Heart left ventricle (tissue), 16 donors: ENCODE data around the gene HYAL2. TPM values are rescaled to one million over a fixed set of nuclear protein-coding genes. Genes with fewer than 3 reads are reported as not detected.

Source experiments
- ATAC-seq, 4 donors: fragments of 200-7000 bp; cut with Tn5 transposase; one replicate each; pipeline ENCODE4 v1.9.1; 2020 to 2022; ENCODE audit warnings: moderate library complexity in 4 of 4, mild to moderate bottlenecking in 3 of 4, moderate number of reproducible peaks in 1 of 4
- DNase-seq, 5 donors: peaks; one replicate each; pipeline ENCODE4 v3.0.0-alpha.2; 2020
- H3K27ac ChIP-seq, 12 donors: fragments of 200-600 bp; sonication (generic) in 4 of 12; one replicate each; pipeline versions ENCODE4 v1.5.0 to v1.8.0; 2016 to 2022; ENCODE audit warnings: mild to moderate bottlenecking in 2 of 12
- H3K27me3 ChIP-seq, 9 donors: fragments of 200-600 bp; sonication (generic) in 2 of 9; one replicate each; pipeline versions ENCODE4 v1.5.1 to v1.8.0; 2016 to 2022; ENCODE audit warnings: mild to moderate bottlenecking in 3 of 9
- H3K36me3 ChIP-seq, 9 donors: fragments of 200-600 bp; sonication (generic) in 2 of 9; one replicate each; pipeline versions ENCODE4 v1.5.0 to v1.8.0; 2018 to 2022; ENCODE audit warnings: mild to moderate bottlenecking in 2 of 9
- H3K4me1 ChIP-seq, 12 donors: fragments of 200-600 bp; sonication (generic) in 4 of 12; one replicate each; pipeline versions ENCODE4 v1.5.0 to v1.8.0; 2016 to 2022; ENCODE audit warnings: mild to moderate bottlenecking in 3 of 12
- H3K4me3 ChIP-seq, 12 donors: fragments of 200-600 bp; sonication (generic) in 4 of 12; one replicate each; pipeline versions ENCODE4 v1.5.0 to v1.8.0; 2017 to 2022; ENCODE audit warnings: mild to moderate bottlenecking in 9 of 12, moderate library complexity in 4 of 12
- H3K9me3 ChIP-seq, 12 donors: fragments of 200-600 bp; sonication (generic) in 4 of 12; one replicate each; pipeline versions ENCODE4 v1.5.0 to v1.8.0; 2016 to 2022; ENCODE audit warnings: mild to moderate bottlenecking in 1 of 12
- POLR2A ChIP-seq, 2 donors: fragments of 450-650 bp; IDR thresholded peaks; one replicate each; pipeline ENCODE4 v1.6.1; 2017; ENCODE audit warnings: antibody characterized with exemption in 2 of 2, mild to moderate bottlenecking in 2 of 2, moderate library complexity in 2 of 2
- WGBS, 4 donors: extraction: QIAGEN DNeasy Blood & Tissue Kit in 2 of 4; methylation state at CpG; one replicate each; pipeline versions ENCODE4 v1.1.5 to v1.1.7; 2013 to 2018; 5-methylcytosine and 5-hydroxymethylcytosine counted together
- intact Hi-C, 10 donors: fragments of 100-400 bp; cut with DNase I; formaldehyde crosslinking; loops; one replicate each; pipeline versions ENCODE4 v1.11.1 to v1.14.2; 2022
- long read RNA-seq, 3 donors: library from polyadenylated mRNA; unstranded; transcript quantifications; one replicate each; pipeline ENCODE4 v2.0.0, GENCODE V29; 2020 to 2021
- polyA plus RNA-seq, 2 donors: library from polyadenylated mRNA; stranded (reverse); fragments of 200-250 nt; gene quantifications; one replicate each; pipeline ENCODE4 v1.2.3, GENCODE V29; 2013
- total RNA-seq, 9 donors: library from RNA; depleted of rRNA in 2 of 9; stranded (reverse); fragments of >200 nt in 2 of 9; fragmentation: NEBNext Ultra II Directional in 3 of 9; extraction: Animal tissue kit (Norgen Biotek cat#: 25700) in 3 of 9; gene quantifications; one replicate each; pipeline versions ENCODE4 v1.1.0 to v1.2.4, GENCODE V29; 2016 to 2023
- TF ChIP-seq, protein P1 (sequence below), 12 donors: fragments of 200-600 bp; sonication (generic) in 4 of 12; IDR thresholded peaks; one replicate each; pipeline versions ENCODE4 v1.5.0 to v1.8.0; 2018 to 2022; ENCODE audit warnings: antibody characterized with exemption in 12 of 12, mild to moderate bottlenecking in 5 of 12
- donor health status: ischemic (EF 13 %, LVEDD 7.1; RV severe dilation, severe dysfunction).
- donor health status: healthy with polysubstance abuse.
- donor health status: DM: no; HTN: yes; CAD: no.
- donor health status: DM: no; HTN: no; CAD: no.
- donor health status: ischemic (EF 25% LVEDD 6.9; RV normal size, moderate dysfunction).
- donor health status: ischemic (EF 25% LVEDD 5.7; RV mildly dilated, moderate dysfunction).
- donor health status: healthy.
- donor health status: DM: yes; HTN: yes; CAD: no.
- donor health status: ischemic (EF 35%, LVEDD 5.7; RV mildly dilated, moderate dysfunction).
- donor health status: nonischemic (EF 11% LVEDD 7.7; RV severe dilation, severe dysfunction).
- donor health status: DM: yes; HTN: yes; CAD: no.
- donor health status: PGD.
- donor health status: ischemic (EF 29% LVEDD 5.4; RV normal size, mild dysfunction).
- donor health status: nonischemic (EF 23%, LVEDD 6.1; RV moderate dilation, normal function).

Gene HYAL2
- 100 to 1,000 TPM in 2 of 9 donors, 10 to 100 TPM in 7; 24.0 to 234 (median 48.5) TPM for total RNA-seq
- 100 to 1,000 TPM in 1 of 2 donors, 10 to 100 TPM in 1; 52.2 to 119 TPM for polyA plus RNA-seq
- long read RNA-seq, donor 1, full-length matches to known transcripts = 74 of 87 reads
- long read RNA-seq, donor 1, partial matches to known transcripts = 3 of 87 reads
- long read RNA-seq, donor 1, other reads (novel, unspliced or antisense) = 10 of 87 reads
- long read RNA-seq, donor 2, full-length matches to known transcripts = 879 of 898 reads
- long read RNA-seq, donor 2, partial matches to known transcripts = 3 of 898 reads
- long read RNA-seq, donor 2, other reads (novel, unspliced or antisense) = 16 of 898 reads
- long read RNA-seq, donor 3, full-length matches to known transcripts = 107 of 118 reads
- long read RNA-seq, donor 3, partial matches to known transcripts = 4 of 118 reads
- long read RNA-seq, donor 3, other reads (novel, unspliced or antisense) = 7 of 118 reads

- WGBS, 4 donors = 30 to 47% (median 42%) methylated on average over 13 to 31 of the region's 31 CpGs
- ATAC-seq = peak; percentile 6 to 52 (median 12)
- intact Hi-C loops = loop anchor here in 8 of 10 donors (1.0 to 10.0 kb wide), 8 partner anchors 19 to 130 kb away; partner anchors contain the start of genes GNAI2 (in 3 of the 8), LSMEM2 (in 2 of the 8), GNAT1 (in 1 of the 8) and HYAL1 (in 1 of the 8)
- Histone ChIP-seq H3K4me1 (peaks cover 7 to 84% (median 62%) of the 10 kb centered on the region in 12 donors), H3K4me3 (peak within 1 kb of the TSS; percentile 62 to 97 (median 88)), H3K27ac (peak within 1 kb of the TSS; percentile 93 to 99 (median 98)), H3K9me3 (no peaks in the 10 kb centered on the region), H3K36me3 (peaks cover 0 to 45% (median 38%) of the 10 kb centered on the region in 9 donors), H3K27me3 (no peaks in the 10 kb centered on the region)
- peak; percentile 79 to 88 (median 85) for DNase-seq
- TF ChIP-seq POLR2A (IDR thresholded peaks at IDR 0.05) = peak in 1 of 2 donors; percentile 46
- TF ChIP-seq, protein P1, sequence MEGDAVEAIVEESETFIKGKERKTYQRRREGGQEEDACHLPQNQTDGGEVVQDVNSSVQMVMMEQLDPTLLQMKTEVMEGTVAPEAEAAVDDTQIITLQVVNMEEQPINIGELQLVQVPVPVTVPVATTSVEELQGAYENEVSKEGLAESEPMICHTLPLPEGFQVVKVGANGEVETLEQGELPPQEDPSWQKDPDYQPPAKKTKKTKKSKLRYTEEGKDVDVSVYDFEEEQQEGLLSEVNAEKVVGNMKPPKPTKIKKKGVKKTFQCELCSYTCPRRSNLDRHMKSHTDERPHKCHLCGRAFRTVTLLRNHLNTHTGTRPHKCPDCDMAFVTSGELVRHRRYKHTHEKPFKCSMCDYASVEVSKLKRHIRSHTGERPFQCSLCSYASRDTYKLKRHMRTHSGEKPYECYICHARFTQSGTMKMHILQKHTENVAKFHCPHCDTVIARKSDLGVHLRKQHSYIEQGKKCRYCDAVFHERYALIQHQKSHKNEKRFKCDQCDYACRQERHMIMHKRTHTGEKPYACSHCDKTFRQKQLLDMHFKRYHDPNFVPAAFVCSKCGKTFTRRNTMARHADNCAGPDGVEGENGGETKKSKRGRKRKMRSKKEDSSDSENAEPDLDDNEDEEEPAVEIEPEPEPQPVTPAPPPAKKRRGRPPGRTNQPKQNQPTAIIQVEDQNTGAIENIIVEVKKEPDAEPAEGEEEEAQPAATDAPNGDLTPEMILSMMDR (IDR thresholded peaks at IDR 0.05) = no peak
Measured at GRCh38 chr3:50322386-50323091, at the start of gene HYAL2. TSS of gene HYAL2 (minus strand) at chr3:50322745. CDS start at chr3:50320489, 2,256 bp downstream.

GRCh38 chr3:50371133-50371685 lies 48.7 kb upstream of the HYAL2 start:
- WGBS, 4 donors = 88 to 96% (median 89%) methylated on average over 2 to 3 of the region's 3 CpGs
- no peak overlapping the region for H3K4me3 ChIP-seq
- ATAC-seq (no peak), DNase-seq (no peak)
- no peaks in the 10 kb centered on the region for H3K9me3 ChIP-seq
- no peaks in the 10 kb centered on the region for H3K27me3 ChIP-seq
- H3K27ac ChIP-seq = no peak overlapping the region
- H3K4me1 ChIP-seq = no peaks in the 10 kb centered on the region
- H3K36me3 ChIP-seq = no peaks in the 10 kb centered on the region
- intact Hi-C loops = no loop called here
- TF ChIP-seq, protein P1 (IDR thresholded peaks at IDR 0.05) = no peak
- TF ChIP-seq POLR2A (IDR thresholded peaks at IDR 0.05) = no peak

DNA sequence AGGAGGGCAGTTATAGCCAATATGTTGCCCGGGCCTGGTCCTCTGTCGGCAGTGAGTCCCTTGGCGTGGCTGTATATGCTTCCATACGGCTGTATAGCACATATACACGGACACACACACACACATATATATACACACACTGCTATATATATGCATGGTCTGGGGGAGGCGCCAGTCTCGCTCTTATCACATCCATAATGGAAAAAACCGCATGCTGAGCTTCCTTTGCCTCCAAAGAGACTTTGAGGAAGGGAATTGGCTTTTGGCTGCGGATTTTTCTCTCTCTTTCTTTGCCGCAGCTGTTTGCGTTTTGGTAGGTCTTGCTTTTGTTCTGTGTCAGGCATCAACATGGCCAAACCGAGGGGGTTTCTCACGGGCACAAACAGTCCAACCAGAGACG lies 48.0 kb upstream of the HYAL2 start:
- DNase-seq (no peak), ATAC-seq (no peak)
- no peaks in the 10 kb centered on the region for H3K36me3 ChIP-seq
- no peaks in the 10 kb centered on the region for H3K9me3 ChIP-seq
- H3K27me3 ChIP-seq = no peaks in the 10 kb centered on the region
- peaks cover 0 to 3% (median under 1%) of the 10 kb centered on the region in 12 donors for H3K4me1 ChIP-seq
- H3K4me3 ChIP-seq = no peak overlapping the region
- no peak for TF ChIP-seq POLR2A (IDR thresholded peaks at IDR 0.05)
- TF ChIP-seq, protein P1 (IDR thresholded peaks at IDR 0.05) = peak in 2 of 12 donors; percentile 20 to 28
- intact Hi-C loops = no loop called here
- WGBS, 4 donors = 49 to 55% (median 53%) methylated on average over 14 of the region's 14 CpGs
- H3K27ac ChIP-seq = no peak overlapping the region
